Pancreas (tissue), 10 donors: ENCODE measurements around the gene SMAD4. TPM values are rescaled to one million over a fixed set of nuclear protein-coding genes. Genes with fewer than 3 reads are reported as not detected.

Experiments used
- ATAC-seq, 4 donors: fragments of 200-7000 bp; cut with Tn5 transposase; one replicate each; pipeline versions ENCODE4 v1.8.0 to v1.9.1; 2020; ENCODE audit warnings: mild to moderate bottlenecking in 4 of 4, moderate library complexity in 4 of 4
- DNase-seq, 6 donors: peaks; one replicate each; pipeline ENCODE4 v3.0.0-alpha.2; 2020
- FAIRE-seq: peaks from 2 replicates; lab custom pipeline; 2012; peaks lifted over from hg19 to GRCh38; lab: Jason Lieb, UNC
- H3K27ac ChIP-seq, 4 donors: fragments of 200-600 bp; sonication (generic); 1 replicate in 3 of 4; 2 replicates in 1 of 4; pipeline versions ENCODE4 v1.5.0 to v1.8.0; 2020
- H3K27me3 ChIP-seq, 4 donors: fragments of 200-600 bp; one replicate each; pipeline ENCODE4 v1.8.0; 2021
- H3K36me3 ChIP-seq, 3 donors: fragments of 200-600 bp; sonication (generic) in 1 of 3; one replicate each; pipeline versions ENCODE4 v1.5.0 to v1.8.0; 2020 to 2021
- H3K4me1 ChIP-seq, 3 donors: fragments of 200-600 bp; one replicate each; pipeline ENCODE4 v1.8.0; 2021
- H3K4me3 ChIP-seq, 4 donors: fragments of 200-600 bp; sonication (generic) in 2 of 4; one replicate each; pipeline versions ENCODE4 v1.5.0 to v1.8.0; 2020 to 2021
- H3K9me3 ChIP-seq, 4 donors: fragments of 200-600 bp; one replicate each; pipeline ENCODE4 v1.8.0; 2021
- CTCF ChIP-seq, 4 donors: fragments of 200-600 bp; sonication (generic) in 3 of 4; IDR thresholded peaks; one replicate each; pipeline versions ENCODE4 v1.5.0 to v1.8.0; 2021; ENCODE audit warnings: antibody characterized with exemption in 4 of 4
- WGBS, 2 donors: extraction: QIAGEN DNeasy Blood & Tissue Kit; methylation state at CpG; one replicate each; pipeline ENCODE4 v1.1.7; 2013; 5-methylcytosine and 5-hydroxymethylcytosine counted together
- intact Hi-C, 3 donors: fragments of 100-400 bp; cut with DNase I; formaldehyde crosslinking; loops; one replicate each; pipeline versions ENCODE4 v1.11.1 to v1.14.2; 2022
- polyA plus RNA-seq, 2 donors: library from polyadenylated mRNA; stranded (reverse); fragments of 200-250 nt; gene quantifications; one replicate each; pipeline ENCODE4 v1.2.3, GENCODE V29; 2013
- total RNA-seq, 6 donors: library from RNA; stranded (reverse); fragmentation: NEBNext Ultra II Directional in 4 of 6; extraction: Animal tissue kit (Norgen Biotek cat#: 25700) in 4 of 6; gene quantifications; one replicate each; pipeline versions ENCODE4 v1.2.1 to v1.2.4, GENCODE V29; 2021 to 2023
- donor health status: healthy with polysubstance abuse.
- donor health status: DM: no; HTN: no; CAD: no; lungs with moderate emphysema.
- donor health status: DM: no; HTN: no; CAD: no.
- donor health status: control.
- donor health status: control.
- donor health status: Bipolar disorder and iron deficiency.
- donor health status: DM: yes; HTN: yes; CAD: no.
- donor health status: DM: no; HTN: no; CAD: no.
- donor health status: DM: no; HTN: no; CAD: no.
- donor health status: DM: yes; HTN: yes; CAD: no.

Gene SMAD4
- total and polyA plus RNA-seq, 8 donors, result 8.6 to 77.6 (median 44.0) TPM

GRCh38 chr18:51123936-51124486 lies 94.0 kb downstream of the SMAD4 start:
- DNase-seq (no peak), ATAC-seq (no peak), FAIRE-seq (no peak)
- H3K4me1 ChIP-seq, result no peaks in the 10 kb centered on the region
- H3K4me3 ChIP-seq, result no peak overlapping the region
- H3K36me3 ChIP-seq, result no peaks in the 10 kb centered on the region
- intact Hi-C loops, result no loop called here
- H3K9me3 ChIP-seq, result no peaks in the 10 kb centered on the region
- 71 to 81% methylated on average over 10 of the region's 10 CpGs for WGBS, 2 donors
- H3K27ac ChIP-seq, result no peak overlapping the region
- no peaks in the 10 kb centered on the region for H3K27me3 ChIP-seq
- TF ChIP-seq CTCF (IDR thresholded peaks at IDR 0.05), result no peak

GRCh38 chr18:51125976-51126375 lies 96.0 kb downstream of the SMAD4 start:
- Histone ChIP-seq H3K4me3 (no peak overlapping the region), H3K4me1 (no peaks in the 10 kb centered on the region), H3K27me3 (no peaks in the 10 kb centered on the region), H3K36me3 (no peaks in the 10 kb centered on the region), H3K9me3 (no peaks in the 10 kb centered on the region), H3K27ac (no peak overlapping the region)
- ATAC-seq, result no peak
- 71 to 89% methylated on average over 2 of the region's 2 CpGs for WGBS, 2 donors
- FAIRE-seq, result no peak
- DNase-seq, result no peak
- no peak for TF ChIP-seq CTCF (IDR thresholded peaks at IDR 0.05)
- intact Hi-C loops, result no loop called here

- no peak for DNase-seq
- no peaks in the 10 kb centered on the region for H3K9me3 ChIP-seq
- no peak overlapping the region for H3K4me3 ChIP-seq
- no peak for FAIRE-seq
- intact Hi-C loops, result no loop called here
- 38 to 42% methylated on average over 3 of the region's 3 CpGs for WGBS, 2 donors
- no peak for ATAC-seq
- no peaks in the 10 kb centered on the region for H3K36me3 ChIP-seq
- H3K27me3 ChIP-seq, result no peaks in the 10 kb centered on the region
- H3K4me1 ChIP-seq, result no peaks in the 10 kb centered on the region
- no peak for TF ChIP-seq CTCF (IDR thresholded peaks at IDR 0.05)
- H3K27ac ChIP-seq, result no peak overlapping the region
These were observed 97.7 kb downstream of the SMAD4 start for GRCh38 chr18:51127664-51128063.

GRCh38 chr18:51128533-51128932 lies 98.5 kb downstream of the SMAD4 start:
- DNase-seq (no peak), ATAC-seq (no peak), FAIRE-seq (no peak)
- H3K4me3 ChIP-seq, result no peak overlapping the region
- H3K9me3 ChIP-seq, result no peaks in the 10 kb centered on the region
- intact Hi-C loops, result no loop called here
- no peak for TF ChIP-seq CTCF (IDR thresholded peaks at IDR 0.05)
- WGBS, 2 donors, result 86 to 88% methylated on average over 4 of the region's 4 CpGs
- no peaks in the 10 kb centered on the region for H3K4me1 ChIP-seq
- no peaks in the 10 kb centered on the region for H3K27me3 ChIP-seq
- H3K36me3 ChIP-seq, result no peaks in the 10 kb centered on the region
- H3K27ac ChIP-seq, result no peak overlapping the region

- FAIRE-seq (no peak), DNase-seq (no peak), ATAC-seq (no peak)
- Histone ChIP-seq H3K9me3 (no peaks in the 10 kb centered on the region), H3K27ac (no peak overlapping the region), H3K27me3 (no peaks in the 10 kb centered on the region), H3K4me3 (no peak overlapping the region), H3K4me1 (no peaks in the 10 kb centered on the region), H3K36me3 (no peaks in the 10 kb centered on the region)
- intact Hi-C loops, result no loop called here
- WGBS, 2 donors, result 36% methylated on average over 6 of the region's 6 CpGs
- TF ChIP-seq CTCF (IDR thresholded peaks at IDR 0.05), result no peak
These were observed 102.4 kb downstream of the SMAD4 start for GRCh38 chr18:51132256-51132935.
